Islet precursor cell (in vitro differentiated cells): Measurements from ENCODE around the gene EXOC3L2.
A peak's percentile ranks its signal among the peaks of the same experiment; 100 is the strongest.

Experiments used
- DNase-seq: peaks from one replicate; pipeline ENCODE4 v3.0.0-alpha.2; 2018

Gene EXOC3L2

GRCh38 chr19:45178262-45179071 is 66.7 kb downstream of the EXOC3L2 start, which contains the start of gene BLOC1S3:
Gene BLOC1S3 (plus strand): TSS chr19:45178784. CDS start chr19:45179297, 513 bp downstream.
- peak; percentile 100 for DNase-seq

DNA sequence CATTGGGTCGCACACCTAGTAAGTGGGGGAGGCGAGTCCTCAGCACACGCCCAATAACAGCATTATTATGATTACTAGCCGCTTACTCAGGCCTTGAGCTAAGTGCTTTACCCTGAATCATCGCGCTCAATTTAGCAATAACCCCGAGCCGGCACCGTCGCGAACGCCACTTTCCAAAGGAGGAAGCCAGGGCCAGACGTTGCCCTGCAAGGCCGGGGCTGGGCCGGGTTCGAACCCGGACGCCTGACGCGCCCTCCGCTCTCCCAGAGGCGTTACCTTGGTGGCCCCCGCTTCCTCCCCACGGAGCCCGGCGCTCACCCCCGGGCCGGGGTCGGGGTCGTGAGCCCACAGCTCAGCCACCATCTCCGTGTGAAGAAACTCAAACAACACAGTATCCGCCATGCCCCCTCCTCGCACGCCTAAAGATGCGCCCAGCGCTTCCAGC is 67.4 kb downstream of the EXOC3L2 start, which contains the start of gene TRAPPC6A:
TRAPPC6A (minus strand) TSS at position 421 of the 445 bp plus-strand sequence; CDS start at position 402, 19 bp downstream.
- no peak for DNase-seq

- DNase-seq: peak; percentile 46
Observed at GRCh38 chr19:45175515-45176345, 69.5 kb downstream of the EXOC3L2 start.

- DNase-seq: peak; percentile 88
Observed at GRCh38 chr19:45173816-45174215, 71.4 kb downstream of the EXOC3L2 start.

- DNase-seq: peak; percentile 47
Observed at GRCh38 chr19:45172611-45173208, 72.5 kb downstream of the EXOC3L2 start.

- no peak for DNase-seq
Observed at GRCh38 chr19:45172173-45172572, 73.0 kb downstream of the EXOC3L2 start.

- no peak for DNase-seq
Observed at GRCh38 chr19:45171211-45171623, 74.0 kb downstream of the EXOC3L2 start.

DNA sequence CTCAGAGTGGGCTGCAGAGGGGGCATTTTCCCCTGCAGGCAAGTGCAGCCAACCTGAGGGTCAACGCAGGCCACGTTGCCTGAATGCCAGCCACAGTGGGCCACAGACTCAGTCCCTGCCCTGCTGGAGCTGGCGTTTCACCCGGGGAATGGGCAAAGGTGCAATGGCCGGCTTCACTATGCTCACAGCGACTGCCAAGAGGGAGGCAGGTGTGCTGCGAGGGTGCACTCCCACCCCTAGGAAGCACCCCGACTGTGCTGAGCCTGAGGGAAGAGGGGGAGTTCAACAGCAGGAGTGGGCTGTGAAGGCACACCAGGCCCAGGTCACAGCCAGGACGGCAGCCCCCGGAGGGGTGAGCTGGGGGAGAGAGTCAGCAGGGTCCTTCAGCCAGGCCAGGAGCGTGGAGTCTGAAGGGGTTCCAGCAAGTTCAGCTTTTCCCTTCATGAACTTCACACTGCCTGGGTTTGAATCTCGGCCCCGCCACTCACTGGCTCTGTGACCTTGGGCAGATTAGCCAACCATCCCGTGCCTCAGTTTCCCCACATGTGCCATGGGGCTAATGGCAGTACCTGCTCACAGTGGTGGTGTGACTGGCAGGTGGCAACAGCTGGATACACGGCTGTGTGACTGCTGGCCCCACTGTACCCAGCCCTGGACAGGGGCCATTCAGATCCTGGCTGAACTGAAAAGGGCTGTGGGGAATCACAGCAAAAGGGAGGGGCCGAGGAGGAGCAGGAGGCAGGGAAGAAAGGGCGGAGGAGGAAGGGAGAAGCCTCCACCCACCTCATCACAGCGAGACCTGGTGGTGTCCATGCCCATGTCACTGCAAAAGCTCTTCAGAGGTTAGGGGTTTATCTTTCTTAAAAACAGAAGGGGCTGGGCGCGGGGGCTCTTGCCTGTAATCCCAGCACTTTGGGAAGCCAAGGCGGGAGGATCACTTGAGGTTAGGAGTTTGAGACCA is 74.8 kb downstream of the EXOC3L2 start:
- peak; percentile 52 for DNase-seq

GRCh38 chr19:45169602-45170001 is 75.6 kb downstream of the EXOC3L2 start:
- peak; percentile 42 for DNase-seq

GRCh38 chr19:45168767-45169351 is 76.3 kb downstream of the EXOC3L2 start:
- DNase-seq: peak; percentile 46

- no peak for DNase-seq
Observed at GRCh38 chr19:45166723-45167252, 78.4 kb downstream of the EXOC3L2 start.

DNA sequence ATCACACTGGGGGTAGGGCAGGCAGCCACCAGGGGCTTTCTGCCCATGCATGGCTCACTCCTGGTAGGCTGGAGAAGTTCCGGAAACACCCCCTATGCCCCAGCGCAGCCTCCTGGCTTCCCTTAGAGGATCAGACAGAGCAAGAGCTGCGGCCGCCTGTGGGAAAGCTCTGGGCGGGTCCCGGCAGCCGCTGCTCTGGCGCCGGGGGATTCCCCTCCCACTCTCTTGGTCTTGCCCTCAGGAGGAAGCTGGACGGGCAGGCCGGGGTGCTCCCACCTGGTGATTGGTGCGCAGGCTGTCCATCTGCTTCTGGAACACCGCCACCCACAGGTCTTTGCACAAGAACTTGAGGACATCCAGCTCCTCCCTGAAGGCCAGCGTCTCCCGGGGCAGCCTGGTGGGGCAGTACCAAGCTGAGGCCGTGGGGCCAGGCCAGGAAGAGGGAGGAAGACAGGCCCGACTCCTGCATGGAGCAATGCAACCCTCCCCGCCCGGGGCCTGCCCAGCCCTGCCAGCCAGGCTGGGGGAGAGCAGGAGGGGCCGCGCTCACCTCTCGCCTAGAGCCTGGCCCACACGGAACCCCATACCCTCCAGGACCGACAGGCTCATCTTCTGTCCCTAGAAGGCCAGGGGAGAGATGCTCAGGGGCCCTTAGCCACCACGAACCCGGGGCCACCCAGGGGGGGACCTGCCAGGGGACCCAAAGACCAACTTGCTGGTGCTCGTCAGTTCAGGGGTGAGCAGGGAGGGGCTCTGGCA is 80.5 kb downstream of the EXOC3L2 start:
- DNase-seq: peak; percentile 98

DNA sequence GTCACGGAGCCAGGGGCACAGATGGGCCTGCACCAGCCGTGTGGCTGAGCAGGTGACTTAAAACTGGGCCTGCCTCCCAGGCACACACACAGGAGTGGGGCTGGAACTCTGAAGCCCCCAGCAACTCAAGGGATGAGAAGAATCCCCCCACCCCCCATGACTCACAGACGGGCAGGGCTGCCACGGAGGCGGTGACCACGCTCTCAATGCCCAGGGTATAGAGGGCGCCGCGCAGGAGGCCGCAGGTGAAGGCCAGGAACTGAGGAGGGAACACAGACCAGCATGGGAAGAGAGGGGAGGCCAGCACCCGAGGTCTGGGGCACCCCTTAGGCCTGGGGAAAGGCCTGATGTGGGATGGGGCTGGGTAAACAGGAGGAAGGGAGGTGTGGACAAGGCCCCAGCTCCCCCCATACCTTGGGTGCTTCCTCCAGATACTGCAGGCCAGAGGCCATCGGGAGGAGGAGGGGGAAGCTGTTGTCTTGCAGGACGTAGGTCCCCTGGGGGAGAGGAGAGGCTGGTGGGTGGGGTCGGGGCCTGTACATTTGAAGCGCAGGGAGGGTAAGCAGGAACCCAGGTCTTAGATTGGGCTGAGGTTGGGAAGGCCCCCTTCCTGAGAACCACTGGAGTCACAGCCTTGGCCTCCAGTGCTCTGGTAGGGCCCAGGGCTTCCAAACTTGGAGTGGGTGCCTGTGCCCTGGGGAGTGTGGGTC is 81.3 kb downstream of the EXOC3L2 start:
- DNase-seq: no peak

DNA sequence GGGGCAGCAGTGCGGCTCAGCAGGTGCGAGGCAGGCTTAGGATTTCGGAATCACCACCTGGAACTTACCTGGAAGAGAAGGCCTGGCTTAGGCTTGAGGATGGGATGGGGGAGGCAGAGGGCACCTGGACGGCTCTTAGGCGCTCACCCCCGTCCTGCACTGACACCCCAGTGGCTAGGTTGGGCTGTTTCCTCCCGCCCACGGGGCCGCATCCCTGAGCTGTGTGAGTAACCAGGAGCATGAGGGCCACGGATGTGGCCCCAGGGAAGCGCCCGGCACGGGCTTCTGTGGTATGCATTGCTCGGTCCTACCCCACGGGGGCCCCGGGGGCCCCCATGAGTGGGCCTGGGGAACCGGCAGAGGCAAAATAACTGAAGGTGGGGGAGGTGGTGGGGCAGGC is 82.1 kb downstream of the EXOC3L2 start:
- DNase-seq: no peak

- no peak for DNase-seq
Observed at GRCh38 chr19:45162608-45163143, 82.5 kb downstream of the EXOC3L2 start.
